Brain microvascular endothelial cell (primary cell): ENCODE results near the gene TMEM219.

Source experiments
- DNase-seq: peaks from one replicate; pipeline ENCODE4 v3.0.0-alpha.2; 2020
- H3K27ac ChIP-seq: fragments of 250-450 bp; sonication (Bioruptor Pico); 2 replicates; pipeline ENCODE4 v1.5.1; 2020; ENCODE audit warnings: mild to moderate bottlenecking, moderate library complexity
- H3K27me3 ChIP-seq: fragments of 250-450 bp; sonication (Bioruptor Pico); replicated peaks from 2 replicates; pipeline ENCODE4 v1.5.1; 2020; ENCODE audit warnings: mild to moderate bottlenecking
- H3K36me3 ChIP-seq: fragments of 250-450 bp; sonication (Bioruptor Pico); replicated peaks from 2 replicates; pipeline ENCODE4 v1.5.1; 2020; ENCODE audit warnings: mild to moderate bottlenecking
- H3K4me3 ChIP-seq: 2 replicates; pipeline ENCODE4 v1.5.1; 2011; ENCODE audit warnings: low read depth, mild to moderate bottlenecking, control low read depth, low read length, moderate library complexity
- CTCF ChIP-seq: IDR thresholded peaks from 2 replicates; pipeline ENCODE4 v1.5.1; 2011; ENCODE audit warnings: low read depth, mild to moderate bottlenecking, moderate library complexity, low read length, control low read depth, inconsistent platforms; ENCODE audit errors: missing control alignments
- in situ Hi-C: cut with HindIII; loops from 2 replicates; pipeline ENCODE4 v1.10.0; 2017; ENCODE audit warnings: low sequenced_read_pairs, low pct_ligation_motif_present

The TMEM219 gene

GRCh38 chr16:29993903-29994599 lies 32.2 kb downstream of the TMEM219 start:
- Histone ChIP-seq H3K27me3 (no peaks in the 10 kb centered on the region), H3K4me3 (no peak overlapping the region), H3K27ac (no peak overlapping the region), H3K36me3 (peaks cover 41% of the 10 kb centered on the region)
- TF ChIP-seq CTCF, result no peak
- in situ Hi-C loops, result no loop called here
- DNase-seq, result no peak

- in situ Hi-C loops, result no loop called here
- peak; percentile 30 for DNase-seq
Measured at GRCh38 chr16:29994600-29995323, 32.9 kb downstream of the TMEM219 start.

GRCh38 chr16:29995324-29995910 lies 33.5 kb downstream of the TMEM219 start, which contains the start of gene HIRIP3:
HIRIP3 (minus strand) TSS chr16:29995617; CDS start chr16:29995605, 12 bp downstream.
- Histone ChIP-seq H3K27ac (peak within 1 kb of the TSS; percentile 74), H3K4me3 (peak within 1 kb of the TSS; percentile 97), H3K36me3 (peaks cover 29% of the 10 kb centered on the region), H3K27me3 (no peaks in the 10 kb centered on the region)
- in situ Hi-C loops, result no loop called here
- no peak for TF ChIP-seq CTCF
- peak; percentile 60 for DNase-seq

More at GRCh38 chr16:29994600-29995323, 32.9 kb downstream of the TMEM219 start:
- H3K27me3 ChIP-seq, result no peaks in the 10 kb centered on the region
- peaks cover 35% of the 10 kb centered on the region for H3K36me3 ChIP-seq
- TF ChIP-seq CTCF, result no peak
- peak overlapping the region; percentile 74 for H3K27ac ChIP-seq
- peak overlapping the region; percentile 97 for H3K4me3 ChIP-seq

GRCh38 chr16:29995911-29996765 lies 34.3 kb downstream of the TMEM219 start, which contains the start of gene INO80E:
INO80E (plus strand) TSS chr16:29996241; CDS start chr16:29996311, 70 bp downstream.
- in situ Hi-C loops, result no loop called here
- H3K36me3 ChIP-seq, result peaks cover 22% of the 10 kb centered on the region

More at GRCh38 chr16:29995911-29996765, 34.3 kb downstream of the TMEM219 start, which contains the start of gene INO80E:
- H3K27ac ChIP-seq, result peak within 1 kb of the TSS; percentile 74
- no peak for TF ChIP-seq CTCF
- no peaks in the 10 kb centered on the region for H3K27me3 ChIP-seq
- H3K4me3 ChIP-seq, result peak within 1 kb of the TSS; percentile 97
- DNase-seq, result peak; percentile 90
